GM23338 (cell line): Measurements from ENCODE around the gene SMPDL3A. TPM values are rescaled to one million over a fixed set of nuclear protein-coding genes. Genes with fewer than 3 reads are reported as not detected.

Experiments used
- ATAC-seq: fragments of 200-7000 bp; cut with Tn5 transposase; 3 replicates; pipeline ENCODE4 v1.9.1; 2020
- DNase-seq: peaks from one replicate; pipeline ENCODE4 v3.0.0-alpha.2; 2015; ENCODE audit warnings: low spot score
- H2AFZ ChIP-seq: fragments of 200-600 bp; sonication (generic); 2 replicates; pipeline ENCODE4 v1.8.0; 2016; ENCODE audit warnings: antibody characterized with exemption, mild to moderate bottlenecking, moderate library complexity
- H3F3A ChIP-seq: fragments of 200-600 bp; sonication (generic); replicated peaks from 2 replicates; pipeline ENCODE4 v1.8.0; 2017; ENCODE audit warnings: antibody characterized with exemption, mixed run types, low read depth
- H3K27ac ChIP-seq: fragments of 200-600 bp; sonication (generic); 2 replicates; pipeline ENCODE4 v1.6.1; 2016; ENCODE audit warnings: low read depth
- H3K27me3 ChIP-seq: fragments of 200-600 bp; sonication (generic); 2 replicates; pipeline ENCODE4 v1.8.0; 2016; ENCODE audit warnings: mild to moderate bottlenecking, mixed run types, moderate library complexity; ENCODE audit not compliant: insufficient read depth
- H3K36me3 ChIP-seq: fragments of 200-600 bp; sonication (generic); 2 replicates; pipeline ENCODE4 v1.8.0; 2016; ENCODE audit warnings: mild to moderate bottlenecking; ENCODE audit not compliant: insufficient read depth
- H3K4me1 ChIP-seq: fragments of 200-600 bp; sonication (generic); 2 replicates; pipeline ENCODE4 v1.8.0; 2016; ENCODE audit warnings: mild to moderate bottlenecking, moderate library complexity; ENCODE audit not compliant: insufficient read depth
- H3K4me2 ChIP-seq: fragments of 200-600 bp; sonication (generic); 2 replicates; pipeline ENCODE4 v1.7.1; 2017; ENCODE audit warnings: mixed run types
- H3K4me3 ChIP-seq: fragments of 200-600 bp; sonication (generic); 2 replicates; pipeline ENCODE4 v1.6.1; 2016; ENCODE audit warnings: mixed run types
- H3K79me2 ChIP-seq: fragments of 200-600 bp; sonication (generic); replicated peaks from 2 replicates; pipeline ENCODE4 v1.8.0; 2017; ENCODE audit warnings: mild to moderate bottlenecking; ENCODE audit not compliant: insufficient read depth
- H3K9me2 ChIP-seq: fragments of 200-600 bp; sonication (generic); 2 replicates; pipeline ENCODE4 v1.8.0; 2017; ENCODE audit not compliant: insufficient read depth
- H4K20me1 ChIP-seq: fragments of 200-600 bp; sonication (generic); replicated peaks from 2 replicates; pipeline ENCODE4 v1.8.0; 2017; ENCODE audit warnings: mild to moderate bottlenecking; ENCODE audit not compliant: insufficient read depth
- H3K27ac Mint-ChIP-seq: 2 replicates; pipeline ENCODE4 v1.8.0; 2020; ENCODE audit warnings: inconsistent platforms, mild to moderate bottlenecking, moderate library complexity, mixed read lengths
- H3K27me3 Mint-ChIP-seq: 3 replicates; pipeline ENCODE4 v1.8.0; 2022; ENCODE audit warnings: low read depth, mild to moderate bottlenecking, moderate library complexity, mixed read lengths, inconsistent platforms; ENCODE audit not compliant: insufficient read depth, poor library complexity
- H3K36me3 Mint-ChIP-seq: 3 replicates; pipeline ENCODE4 v1.8.0; 2021; ENCODE audit warnings: low read depth, mild to moderate bottlenecking, inconsistent platforms, moderate library complexity, mixed read lengths
- H3K4me1 Mint-ChIP-seq: 3 replicates; pipeline ENCODE4 v1.8.0; 2020; ENCODE audit warnings: mild to moderate bottlenecking, inconsistent platforms, mixed read lengths
- H3K4me3 Mint-ChIP-seq: 3 replicates; pipeline ENCODE4 v1.8.0; 2021; ENCODE audit warnings: moderate library complexity, mild to moderate bottlenecking, inconsistent platforms, mixed read lengths
- H3K9me3 Mint-ChIP-seq: 3 replicates; pipeline ENCODE4 v1.8.0; 2020; ENCODE audit warnings: moderate library complexity, mild to moderate bottlenecking, inconsistent platforms, mixed read lengths
- CREB1 ChIP-seq: fragments of 250-450 bp; sonication (Bioruptor Pico); IDR thresholded peaks from 2 replicates; pipeline ENCODE4 v1.5.0; 2020; ENCODE audit warnings: low read depth, mild to moderate bottlenecking, moderate library complexity
- EZH2 ChIP-seq: fragments of 200-600 bp; sonication (generic); IDR thresholded peaks from one replicate; pipeline ENCODE4 v1.8.0; 2017; ENCODE audit warnings: antibody characterized with exemption, mild to moderate bottlenecking, low read depth; ENCODE audit not compliant: unreplicated experiment
- EZH2phosphoT487 ChIP-seq: fragments of 200-600 bp; sonication (generic); IDR thresholded peaks from one replicate; pipeline ENCODE4 v1.8.1; 2018; ENCODE audit warnings: antibody characterized with exemption; ENCODE audit not compliant: unreplicated experiment
- JUNB ChIP-seq: IDR thresholded peaks from one replicate; pipeline ENCODE4 v1.6.1; 2016; ENCODE audit warnings: antibody characterized with exemption; ENCODE audit not compliant: unreplicated experiment
- NANOG ChIP-seq: IDR thresholded peaks from 2 replicates; pipeline ENCODE4 v1.6.1; 2016; ENCODE audit warnings: antibody characterized with exemption, borderline replicate concordance
- POLR2AphosphoS5 ChIP-seq: IDR thresholded peaks from 2 replicates; pipeline ENCODE4 v1.6.1; 2016; ENCODE audit warnings: antibody characterized with exemption, low read depth
- STAT1 ChIP-seq: IDR thresholded peaks from one replicate; pipeline ENCODE4 v1.6.1; 2016; ENCODE audit warnings: antibody characterized with exemption; ENCODE audit not compliant: unreplicated experiment
- ZNF114 ChIP-seq: fragments of 250-450 bp; sonication (Bioruptor Pico); IDR thresholded peaks from 2 replicates; pipeline ENCODE4 v1.5.0; 2020; ENCODE audit warnings: mild to moderate bottlenecking, moderate library complexity
- ZNF331 ChIP-seq: fragments of 250-450 bp; sonication (Bioruptor Pico); IDR thresholded peaks from 2 replicates; pipeline ENCODE4 v1.5.0; 2020; ENCODE audit warnings: low read depth, mild to moderate bottlenecking, moderate library complexity
- ZNF462 ChIP-seq: fragments of 250-450 bp; sonication (Bioruptor Pico); IDR thresholded peaks from 2 replicates; pipeline ENCODE4 v1.5.0; 2020; ENCODE audit warnings: mild to moderate bottlenecking, moderate library complexity
- polyA plus RNA-seq: library from polyadenylated mRNA; unstranded; fragments of >200 nt; fragmentation: Nextera tagmentation; extraction: Ambion mirVana; gene quantifications from 2 replicates; pipeline ENCODE4 v1.2.1, GENCODE V29; 2016
- total RNA-seq: library from RNA; depleted of rRNA; stranded (reverse); fragments of >200 nt; shearing (Covaris generic); gene quantifications from 2 replicates; pipeline ENCODE4 v1.2.3, GENCODE V29; 2014
- TF ChIP-seq, protein P1 (sequence below): IDR thresholded peaks from one replicate; pipeline ENCODE4 v1.6.1; 2018; ENCODE audit warnings: antibody characterized with exemption; ENCODE audit not compliant: unreplicated experiment
- TF ChIP-seq, protein P2 (sequence below): IDR thresholded peaks from 2 replicates; pipeline ENCODE4 v1.6.1; 2016; ENCODE audit warnings: antibody characterized with exemption
- TF ChIP-seq, protein P3 (sequence below), 2 experiments: fragments of 200-600 bp in 1 of 2; sonication (generic) in 1 of 2; conservative IDR thresholded peaks; 2 replicates each; pipeline versions ENCODE4 v1.5.1 to v1.6.1; 2016 to 2017; ENCODE audit warnings: antibody characterized with exemption in 2 of 2, low read depth in 2 of 2, mild to moderate bottlenecking in 2 of 2, moderate library complexity in 1 of 2

Gene SMPDL3A
- total and polyA plus RNA-seq, 2 experiments from 2014 or later: 3.5 to 6.3 TPM

DNA sequence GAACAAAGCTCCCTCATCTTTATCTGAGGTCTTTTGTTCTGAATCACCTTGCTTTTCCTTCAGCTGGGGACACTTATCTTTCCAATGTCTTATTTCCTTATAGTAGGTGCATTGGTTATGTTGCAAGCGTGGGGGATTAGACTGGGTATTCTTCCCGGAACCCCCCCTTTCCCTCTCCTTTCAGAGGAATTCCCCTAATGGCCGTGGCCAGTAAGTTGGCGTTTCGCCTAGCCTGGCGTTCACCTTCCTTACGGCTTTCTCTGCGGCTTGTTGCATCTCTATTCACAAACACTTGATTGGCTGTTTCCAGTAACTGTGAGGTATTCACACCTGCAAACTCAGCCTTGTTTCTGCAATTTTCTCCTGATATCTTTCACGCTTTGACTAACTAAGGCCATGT lies 42.4 kb upstream of the SMPDL3A start:
- H2AFZ ChIP-seq: no peak overlapping the region
- H3K4me3 Mint-ChIP-seq: no peak overlapping the region
- H3K79me2 ChIP-seq: no peaks in the 10 kb centered on the region
- H3F3A ChIP-seq: no peaks in the 10 kb centered on the region
- no peaks in the 10 kb centered on the region for H4K20me1 ChIP-seq
- peaks cover 3% of the 10 kb centered on the region; the same call in 1 of the 2 replicates for H3K27me3 ChIP-seq
- no peak overlapping the region for H3K27ac Mint-ChIP-seq
- peaks cover 6% of the 10 kb centered on the region for H3K4me1 Mint-ChIP-seq
- H3K27ac ChIP-seq: no peak overlapping the region
- no peak overlapping the region for H3K4me2 ChIP-seq
- H3K36me3 ChIP-seq: no peaks in the 10 kb centered on the region
- no peak overlapping the region for H3K4me3 ChIP-seq
- peaks cover 17% of the 10 kb centered on the region for H3K9me3 Mint-ChIP-seq
- H3K9me2 ChIP-seq: no peaks in the 10 kb centered on the region
- H3K27me3 Mint-ChIP-seq: peaks cover 5% of the 10 kb centered on the region
- H3K36me3 Mint-ChIP-seq: peaks cover 10% of the 10 kb centered on the region
- peaks cover 4% of the 10 kb centered on the region for H3K4me1 ChIP-seq
- DNase-seq: no peak
- no peak for ATAC-seq
- TF ChIP-seq EZH2 (no peak), POLR2AphosphoS5 (no peak), CREB1 (CRISPR knock-in tag) (no peak), ZNF462 (no peak), ZNF331 (CRISPR knock-in tag) (no peak), NANOG (no peak), STAT1 (no peak), EZH2phosphoT487 (no peak), JUNB (no peak), ZNF114 (CRISPR knock-in tag) (no peak)
- TF ChIP-seq, protein P1, sequence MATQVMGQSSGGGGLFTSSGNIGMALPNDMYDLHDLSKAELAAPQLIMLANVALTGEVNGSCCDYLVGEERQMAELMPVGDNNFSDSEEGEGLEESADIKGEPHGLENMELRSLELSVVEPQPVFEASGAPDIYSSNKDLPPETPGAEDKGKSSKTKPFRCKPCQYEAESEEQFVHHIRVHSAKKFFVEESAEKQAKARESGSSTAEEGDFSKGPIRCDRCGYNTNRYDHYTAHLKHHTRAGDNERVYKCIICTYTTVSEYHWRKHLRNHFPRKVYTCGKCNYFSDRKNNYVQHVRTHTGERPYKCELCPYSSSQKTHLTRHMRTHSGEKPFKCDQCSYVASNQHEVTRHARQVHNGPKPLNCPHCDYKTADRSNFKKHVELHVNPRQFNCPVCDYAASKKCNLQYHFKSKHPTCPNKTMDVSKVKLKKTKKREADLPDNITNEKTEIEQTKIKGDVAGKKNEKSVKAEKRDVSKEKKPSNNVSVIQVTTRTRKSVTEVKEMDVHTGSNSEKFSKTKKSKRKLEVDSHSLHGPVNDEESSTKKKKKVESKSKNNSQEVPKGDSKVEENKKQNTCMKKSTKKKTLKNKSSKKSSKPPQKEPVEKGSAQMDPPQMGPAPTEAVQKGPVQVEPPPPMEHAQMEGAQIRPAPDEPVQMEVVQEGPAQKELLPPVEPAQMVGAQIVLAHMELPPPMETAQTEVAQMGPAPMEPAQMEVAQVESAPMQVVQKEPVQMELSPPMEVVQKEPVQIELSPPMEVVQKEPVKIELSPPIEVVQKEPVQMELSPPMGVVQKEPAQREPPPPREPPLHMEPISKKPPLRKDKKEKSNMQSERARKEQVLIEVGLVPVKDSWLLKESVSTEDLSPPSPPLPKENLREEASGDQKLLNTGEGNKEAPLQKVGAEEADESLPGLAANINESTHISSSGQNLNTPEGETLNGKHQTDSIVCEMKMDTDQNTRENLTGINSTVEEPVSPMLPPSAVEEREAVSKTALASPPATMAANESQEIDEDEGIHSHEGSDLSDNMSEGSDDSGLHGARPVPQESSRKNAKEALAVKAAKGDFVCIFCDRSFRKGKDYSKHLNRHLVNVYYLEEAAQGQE: no peak
- TF ChIP-seq, protein P2, sequence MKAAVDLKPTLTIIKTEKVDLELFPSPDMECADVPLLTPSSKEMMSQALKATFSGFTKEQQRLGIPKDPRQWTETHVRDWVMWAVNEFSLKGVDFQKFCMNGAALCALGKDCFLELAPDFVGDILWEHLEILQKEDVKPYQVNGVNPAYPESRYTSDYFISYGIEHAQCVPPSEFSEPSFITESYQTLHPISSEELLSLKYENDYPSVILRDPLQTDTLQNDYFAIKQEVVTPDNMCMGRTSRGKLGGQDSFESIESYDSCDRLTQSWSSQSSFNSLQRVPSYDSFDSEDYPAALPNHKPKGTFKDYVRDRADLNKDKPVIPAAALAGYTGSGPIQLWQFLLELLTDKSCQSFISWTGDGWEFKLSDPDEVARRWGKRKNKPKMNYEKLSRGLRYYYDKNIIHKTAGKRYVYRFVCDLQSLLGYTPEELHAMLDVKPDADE: no peak
- TF ChIP-seq, protein P3, sequence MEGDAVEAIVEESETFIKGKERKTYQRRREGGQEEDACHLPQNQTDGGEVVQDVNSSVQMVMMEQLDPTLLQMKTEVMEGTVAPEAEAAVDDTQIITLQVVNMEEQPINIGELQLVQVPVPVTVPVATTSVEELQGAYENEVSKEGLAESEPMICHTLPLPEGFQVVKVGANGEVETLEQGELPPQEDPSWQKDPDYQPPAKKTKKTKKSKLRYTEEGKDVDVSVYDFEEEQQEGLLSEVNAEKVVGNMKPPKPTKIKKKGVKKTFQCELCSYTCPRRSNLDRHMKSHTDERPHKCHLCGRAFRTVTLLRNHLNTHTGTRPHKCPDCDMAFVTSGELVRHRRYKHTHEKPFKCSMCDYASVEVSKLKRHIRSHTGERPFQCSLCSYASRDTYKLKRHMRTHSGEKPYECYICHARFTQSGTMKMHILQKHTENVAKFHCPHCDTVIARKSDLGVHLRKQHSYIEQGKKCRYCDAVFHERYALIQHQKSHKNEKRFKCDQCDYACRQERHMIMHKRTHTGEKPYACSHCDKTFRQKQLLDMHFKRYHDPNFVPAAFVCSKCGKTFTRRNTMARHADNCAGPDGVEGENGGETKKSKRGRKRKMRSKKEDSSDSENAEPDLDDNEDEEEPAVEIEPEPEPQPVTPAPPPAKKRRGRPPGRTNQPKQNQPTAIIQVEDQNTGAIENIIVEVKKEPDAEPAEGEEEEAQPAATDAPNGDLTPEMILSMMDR (conservative IDR thresholded peaks at IDR 0.05; ENCODE audit: low read depth in 2 of 2): no peak
